ENCODE results near the gene ZNF226.

- TF ChIP-seq POLR2A (IDR thresholded peaks at IDR 0.05; ENCODE audit: low read depth, low read length) (no peak), MXI1 (IDR thresholded peaks at IDR 0.05; ENCODE audit: borderline replicate concordance, low read depth, low read length) (no peak), CTCF (conservative IDR thresholded peaks at IDR 0.05; ENCODE audit: low read depth, low read length) (no peak), USF2 (IDR thresholded peaks at IDR 0.05; ENCODE audit: low read depth, low read length) (no peak), RCOR1 (IDR thresholded peaks at IDR 0.05; ENCODE audit: insufficient replicate concordance, low read length) (no peak), RAD21 (IDR thresholded peaks at IDR 0.05; ENCODE audit: low read length) (no peak), SMC3 (IDR thresholded peaks at IDR 0.05; ENCODE audit: low read depth, low read length) (no peak), FOS (IDR thresholded peaks at IDR 0.05; ENCODE audit: low read depth, low read length) (no peak)
Observed at GRCh38 chr19:44196772-44197171, 31.9 kb downstream of the ZNF226 start.
